Endothelial cell of umbilical vein (primary cell): ENCODE data around the gene MVP. TPM values are rescaled to one million over a fixed set of nuclear protein-coding genes. Genes with fewer than 3 reads are reported as not detected.

Experiments used
- BruUV-seq: library from RNA; stranded (reverse); fragments of 400-500 nt; replicated peaks from 2 replicates; lab custom pipeline; 2021; lab: Mats Ljungman, UMichigan
- CTCF ChIA-PET: fragments of 300-600, 350-600 bp; sonication (Branson Sonifier 250); formaldehyde crosslinking; loops from one replicate; lab custom pipeline; 2021; ENCODE audit warnings: antibody characterized with exemption, inconsistent platforms; lab: Charles Lee
- POLR2A ChIA-PET: fragments of 300-600, 350-600 bp; sonication (Branson Sonifier 250); formaldehyde crosslinking; loops from one replicate; lab custom pipeline; 2021; ENCODE audit warnings: antibody characterized with exemption, inconsistent platforms; lab: Charles Lee
- DNase-seq: peaks from one replicate; pipeline ENCODE4 v3.0.0-alpha.2; 2011; ENCODE audit warnings: low read depth, low spot score
- FAIRE-seq: peaks from 2 replicates; lab custom pipeline; 2011; peaks lifted over from hg19 to GRCh38; lab: Jason Lieb, UNC
- H2AFZ ChIP-seq: 2 replicates; pipeline ENCODE4 v1.6.0; 2012; ENCODE audit warnings: low read depth, low read length, control low read depth, inconsistent platforms
- H3K27ac ChIP-seq: 2 replicates; pipeline ENCODE4 v1.5.1; 2011; ENCODE audit warnings: low read depth, mild to moderate bottlenecking, control low read depth, low read length, moderate library complexity; ENCODE audit not compliant: insufficient read depth
- H3K27me3 ChIP-seq, 2 experiments: 2 replicates each; pipeline versions ENCODE4 v1.6.0 to v1.6.1; 2011; ENCODE audit warnings: low read length in 2 of 2, mixed read lengths in 1 of 2; ENCODE audit not compliant: control insufficient read depth in 2 of 2, insufficient read depth in 2 of 2
- H3K36me3 ChIP-seq, 2 experiments: 2 replicates in 1 of 2; 3 replicates in 1 of 2; pipeline ENCODE4 v1.5.1; 2011; ENCODE audit warnings: low read length in 2 of 2, mild to moderate bottlenecking in 1 of 2, moderate library complexity in 1 of 2; ENCODE audit not compliant: control insufficient read depth in 2 of 2, insufficient read depth in 2 of 2; ENCODE audit errors: extremely low read depth in 1 of 2
- H3K4me1 ChIP-seq: 3 replicates; pipeline ENCODE4 v1.5.1; 2011; ENCODE audit warnings: mild to moderate bottlenecking, low read length; ENCODE audit not compliant: control insufficient read depth, insufficient read depth; ENCODE audit errors: extremely low read depth
- H3K4me2 ChIP-seq: 2 replicates; pipeline ENCODE4 v1.6.1; 2011; ENCODE audit warnings: low read length, control low read depth, mixed read lengths; ENCODE audit not compliant: insufficient read depth
- H3K4me3 ChIP-seq, 3 experiments: fragments of 200-600 bp in 1 of 3; sonication (generic), shearing (Covaris generic) in 1 of 3; replicated peaks in 1 of 3; 2 replicates each; pipeline ENCODE4 v1.5.1; 2011 to 2016; ENCODE audit warnings: control low read depth in 3 of 3, low read length in 3 of 3, mild to moderate bottlenecking in 2 of 3, inconsistent platforms in 1 of 3, low read depth in 1 of 3, moderate library complexity in 1 of 3; ENCODE audit not compliant: insufficient read depth in 1 of 3
- H3K79me2 ChIP-seq: 2 replicates; pipeline ENCODE4 v1.6.0; 2012; ENCODE audit warnings: low read length, inconsistent platforms; ENCODE audit not compliant: control insufficient read depth, insufficient read depth
- H3K9ac ChIP-seq: replicated peaks from 2 replicates; pipeline ENCODE3; 2011; ENCODE audit warnings: low read length, control low read depth; ENCODE audit not compliant: insufficient read depth; ENCODE audit errors: extremely low read depth
- H3K9me1 ChIP-seq: replicated peaks from 3 replicates; pipeline ENCODE4 v1.6.0; 2011; ENCODE audit warnings: mild to moderate bottlenecking, low read length; ENCODE audit not compliant: control insufficient read depth, insufficient read depth; ENCODE audit errors: extremely low read depth
- H3K9me3 ChIP-seq: replicated peaks from 2 replicates; pipeline ENCODE4 v1.5.1; 2012; ENCODE audit warnings: low read length, inconsistent platforms; ENCODE audit not compliant: control insufficient read depth, insufficient read depth
- H4K20me1 ChIP-seq: replicated peaks from 2 replicates; pipeline ENCODE3; 2011; ENCODE audit warnings: mild to moderate bottlenecking, low read length; ENCODE audit not compliant: control insufficient read depth, insufficient read depth; ENCODE audit errors: extremely low read depth
- CTCF ChIP-seq, 2 donors: IDR thresholded peaks; 1 replicate in 1 of 2; 2 replicates in 1 of 2; pipeline ENCODE4 v1.5.1; 2011; ENCODE audit warnings: low read length in 2 of 2, mild to moderate bottlenecking in 2 of 2, moderate library complexity in 2 of 2, control low read depth in 1 of 2, inconsistent platforms in 1 of 2, low read depth in 1 of 2; ENCODE audit not compliant: insufficient read depth in 1 of 2; ENCODE audit errors: extremely low read depth in 1 of 2
- EZH2 ChIP-seq: IDR thresholded peaks from 2 replicates; pipeline ENCODE4 v1.6.1; 2012; ENCODE audit warnings: borderline replicate concordance, low read depth, mild to moderate bottlenecking, moderate library complexity, low read length, inconsistent platforms; ENCODE audit not compliant: severe bottlenecking
- FOS ChIP-seq: IDR thresholded peaks from 2 replicates; pipeline ENCODE4 v1.6.1; 2011; ENCODE audit warnings: mild to moderate bottlenecking, low read length, moderate library complexity, borderline replicate concordance; ENCODE audit not compliant: insufficient read depth
- GATA2 ChIP-seq: IDR thresholded peaks from 2 replicates; pipeline ENCODE4 v1.7.0; 2011; ENCODE audit warnings: low read depth, mild to moderate bottlenecking, moderate library complexity, mixed read lengths, low read length; ENCODE audit not compliant: insufficient read length, insufficient read depth
- JUN ChIP-seq: IDR thresholded peaks from 2 replicates; pipeline ENCODE4 v1.6.1; 2011; ENCODE audit warnings: borderline replicate concordance, low read depth; ENCODE audit not compliant: insufficient read length, insufficient read depth
- MAX ChIP-seq: IDR thresholded peaks from 2 replicates; pipeline ENCODE4 v1.6.1; 2011; ENCODE audit not compliant: insufficient read depth, insufficient read length
- MYC ChIP-seq: IDR thresholded peaks from one replicate; pipeline ENCODE4 v1.6.1; 2011; ENCODE audit warnings: mild to moderate bottlenecking, low read depth, low read length
- POLR2A ChIP-seq: IDR thresholded peaks from 2 replicates; pipeline ENCODE4 v1.6.1; 2012; ENCODE audit warnings: low read depth, mild to moderate bottlenecking, control low read depth, low read length
- POLR2AphosphoS5 ChIP-seq: IDR thresholded peaks from 2 replicates; pipeline ENCODE4 v1.6.1; 2012; ENCODE audit warnings: low read depth, mild to moderate bottlenecking, control low read depth, low read length, moderate library complexity; ENCODE audit not compliant: insufficient read depth
- dilution Hi-C: fragments of 300-500 bp; cut with MboI; formaldehyde crosslinking; loops from one replicate; pipeline ENCODE4 v1.15.0; 2019; ENCODE audit warnings: low sequenced_read_pairs; ENCODE audit not compliant: extremely low pct_ligation_motif_present
- intact Hi-C: fragments of 100-400 bp; cut with micrococcal nuclease; formaldehyde crosslinking; loops from one replicate; pipeline ENCODE4 v1.10.0; 2022
- polyA plus RNA-seq, 4 experiments: library from polyadenylated mRNA; depleted of rRNA in 3 of 4; stranded (reverse) in 3 of 4; unstranded in 1 of 4; fragments of >200 nt; gene quantifications; 2 replicates each; pipeline versions ENCODE4 v1.2.1 to v1.2.3, GENCODE V29; 2011 to 2012; ENCODE audit warnings: missing spikeins in 1 of 4
- total RNA-seq: library from RNA; stranded (reverse); gene quantifications from 2 replicates; pipeline ENCODE4 v1.2.3, GENCODE V29; 2021

MVP gene
- total and polyA plus RNA-seq, 2 donors (not counting 3 experiments of a cell fraction or from before 2014, with no cell fraction given): 49.8 to 118 TPM

GRCh38 chr16:29806099-29806579, 14.1 kb upstream of the MVP start, which contains the start of gene MAZ:
Gene MAZ, plus strand, starts transcription at chr16:29806529. Its CDS starts 173 bp downstream, at chr16:29806702.
- DNase-seq (no peak), FAIRE-seq (no peak)
- no peak for TF ChIP-seq CTCF (IDR thresholded peaks at IDR 0.05; ENCODE audit: extremely low read depth in 1 of 2, insufficient read depth in 1 of 2, low read depth in 1 of 2, low read length in 2 of 2)
- no peak for TF ChIP-seq GATA2
- TF ChIP-seq POLR2AphosphoS5: no peak
- no peak for TF ChIP-seq MAX
- TF ChIP-seq FOS: no peak
- no peak for TF ChIP-seq MYC
- no peak for TF ChIP-seq JUN
- TF ChIP-seq POLR2A: no peak
- no peak for TF ChIP-seq EZH2
- POLR2A ChIA-PET: interaction anchor here (0.6 kb wide), 2 partner anchors 42 to 98 kb away, joined by 3 to 4 read pairs; no protein-coding TSS in a partner anchor
- no peaks in the 10 kb centered on the region for H3K9me3 ChIP-seq
- H2AFZ ChIP-seq: peak within 1 kb of the TSS; percentile 31
- H3K79me2 ChIP-seq: peaks cover 29% of the 10 kb centered on the region
- peak within 1 kb of the TSS; percentile 60 for H3K9ac ChIP-seq
- H3K36me3 ChIP-seq: peaks cover 8 to 14% of the 10 kb centered on the region in 2 experiments
- dilution Hi-C loops: loop anchor here (10.0 kb wide), 1 partner anchor 189 kb away; the partner anchor contains the start of genes HIRIP3 and INO80E
- CTCF ChIA-PET: interaction anchor here (0.7 to 3.7 kb wide), 4 partner anchors 10 to 106 kb away, joined by 3 to 163 read pairs (median 4); partner anchors contain the start of gene PAGR1
- H3K4me2 ChIP-seq: peak within 1 kb of the TSS; percentile 71
- H3K4me1 ChIP-seq: peaks cover 35% of the 10 kb centered on the region
- BruUV-seq: no TSS peak
- no peaks in the 10 kb centered on the region for H4K20me1 ChIP-seq
- no peaks in the 10 kb centered on the region for H3K9me1 ChIP-seq
- H3K4me3 ChIP-seq: peak within 1 kb of the TSS; percentile 42 to 72 (median 62)
- intact Hi-C loops: loop anchor here (5.0 kb wide), 2 partner anchors 104 to 166 kb away; partner anchors contain the start of gene TAOK2
- H3K27ac ChIP-seq: peak within 1 kb of the TSS; percentile 68
- H3K27me3 ChIP-seq: no peaks in the 10 kb centered on the region
